H1 (cell line): ENCODE results near the gene FCGBP. TPM values are rescaled to one million over a fixed set of nuclear protein-coding genes. Genes with fewer than 3 reads are reported as not detected.
"Not testable (repeated sequence)": the region's sequence is repeated elsewhere in the genome, so short reads cannot be mapped to it uniquely, and the experiment has no call there.

Experiments
- CTCF ChIA-PET: fragments of 300-600 bp; sonication (Branson Sonifier 250); formaldehyde crosslinking; loops from one replicate; lab custom pipeline; 2021; ENCODE audit not compliant: partially characterized antibody; lab: Charles Lee
- POLR2A ChIA-PET: fragments of 300-600 bp; sonication (Branson Sonifier 250); formaldehyde crosslinking; loops from one replicate; lab custom pipeline; 2021; ENCODE audit warnings: inconsistent platforms; ENCODE audit not compliant: partially characterized antibody; lab: Charles Lee
- DNase-seq, 2 experiments: peaks; one replicate each; pipeline versions ENCODE4 v3.0.0 to v3.0.0-alpha.2; 2010 to 2022; ENCODE audit warnings: low spot score in 2 of 2, low read depth in 1 of 2, mixed read lengths in 1 of 2
- FAIRE-seq: peaks from 2 replicates; lab custom pipeline; 2011; peaks lifted over from hg19 to GRCh38; lab: Jason Lieb, UNC
- H2AFZ ChIP-seq: 2 replicates; pipeline ENCODE4 v1.8.1; 2012; ENCODE audit warnings: low read length, inconsistent platforms
- H2AK5ac ChIP-seq: 2 replicates; pipeline ENCODE4 v1.6.1; 2013; ENCODE audit warnings: low read depth, low read length
- H2BK120ac ChIP-seq: replicated peaks from 2 replicates; pipeline ENCODE3; 2013; ENCODE audit warnings: low read depth, low read length, inconsistent platforms
- H2BK12ac ChIP-seq: 2 replicates; pipeline ENCODE4 v1.6.1; 2013; ENCODE audit warnings: low read depth, low read length
- H2BK15ac ChIP-seq: 2 replicates; pipeline ENCODE4 v1.6.1; 2013; ENCODE audit warnings: low read length
- H2BK20ac ChIP-seq: 2 replicates; pipeline ENCODE4 v1.6.1; 2013; ENCODE audit warnings: low read length
- H2BK5ac ChIP-seq: 2 replicates; pipeline ENCODE4 v1.6.1; 2013; ENCODE audit warnings: low read depth, low read length
- H3K14ac ChIP-seq: 2 replicates; pipeline ENCODE4 v1.6.1; 2013; ENCODE audit warnings: inconsistent platforms; ENCODE audit not compliant: insufficient read length
- H3K18ac ChIP-seq: 2 replicates; pipeline ENCODE4 v1.6.1; 2013; ENCODE audit warnings: low read length; ENCODE audit errors: extremely low read depth
- H3K23ac ChIP-seq: 2 replicates; pipeline ENCODE4 v1.6.1; 2013; ENCODE audit warnings: inconsistent platforms; ENCODE audit not compliant: insufficient read length
- H3K23me2 ChIP-seq: 2 replicates; pipeline ENCODE4 v1.6.1; 2013; ENCODE audit warnings: low read depth, low read length
- H3K27ac ChIP-seq: 2 replicates; pipeline ENCODE4 v1.6.1; 2011; ENCODE audit warnings: low read depth, low read length, inconsistent platforms
- H3K27me3 ChIP-seq, 4 experiments: replicated peaks in 1 of 4; 1 replicate in 1 of 4; 2 replicates in 3 of 4; pipeline versions ENCODE4 v1.6.1 to v1.8.1; 2011 to 2013; ENCODE audit warnings: low read length in 3 of 4, mild to moderate bottlenecking in 3 of 4, inconsistent platforms in 2 of 4, mixed read lengths in 2 of 4, moderate library complexity in 1 of 4; ENCODE audit not compliant: control insufficient read depth in 3 of 4, insufficient read depth in 3 of 4; ENCODE audit errors: extremely low read depth in 1 of 4
- H3K36me3 ChIP-seq, 4 experiments: 2 replicates each; pipeline versions ENCODE4 v1.6.1 to v1.8.1; 2011 to 2013; ENCODE audit warnings: mild to moderate bottlenecking in 4 of 4, low read length in 3 of 4, moderate library complexity in 2 of 4, control low read depth in 1 of 4, inconsistent platforms in 1 of 4; ENCODE audit not compliant: insufficient read depth in 4 of 4, control insufficient read depth in 2 of 4
- H3K4ac ChIP-seq: replicated peaks from 2 replicates; pipeline ENCODE3; 2013; ENCODE audit warnings: low read length, low read depth, mixed read lengths, inconsistent platforms; ENCODE audit not compliant: insufficient read length
- H3K4me1 ChIP-seq, 4 experiments: replicated peaks in 1 of 4; 1 replicate in 1 of 4; 2 replicates in 3 of 4; pipeline versions ENCODE4 v1.6.1 to v1.8.1; 2011 to 2013; ENCODE audit warnings: low read length in 3 of 4, inconsistent platforms in 2 of 4, mixed read lengths in 1 of 4; ENCODE audit not compliant: insufficient read depth in 4 of 4, control insufficient read depth in 3 of 4
- H3K4me2 ChIP-seq, 2 experiments: 2 replicates each; pipeline versions ENCODE4 v1.6.1 to v1.8.1; 2011 to 2013; ENCODE audit warnings: low read depth in 2 of 2, low read length in 2 of 2, control low read depth in 1 of 2, inconsistent platforms in 1 of 2, mild to moderate bottlenecking in 1 of 2; ENCODE audit not compliant: insufficient read depth in 1 of 2
- H3K4me3 ChIP-seq, 4 experiments: fragments of 200-600, 300-600 bp in 1 of 4; sonication (generic), shearing (Covaris generic), sonication (Bioruptor Twin) in 1 of 4; 2 replicates each; pipeline versions ENCODE4 v1.5.1 to v1.8.1; 2011 to 2016; ENCODE audit warnings: low read length in 4 of 4, low read depth in 3 of 4, control low read depth in 2 of 4, inconsistent platforms in 2 of 4, mild to moderate bottlenecking in 2 of 4, mixed read lengths in 1 of 4, moderate library complexity in 1 of 4; ENCODE audit not compliant: insufficient read depth in 2 of 4; ENCODE audit errors: extremely low read depth in 1 of 4
- H3K56ac ChIP-seq: replicated peaks from 2 replicates; pipeline ENCODE3; 2013; ENCODE audit warnings: low read depth, mild to moderate bottlenecking, mixed read lengths, low read length, inconsistent platforms; ENCODE audit not compliant: insufficient read length
- H3K79me1 ChIP-seq: 2 replicates; pipeline ENCODE4 v1.6.1; 2013; ENCODE audit warnings: low read depth, low read length, control low read depth
- H3K79me2 ChIP-seq, 2 experiments: 2 replicates each; pipeline versions ENCODE4 v1.6.1 to v1.8.1; 2012 to 2013; ENCODE audit warnings: low read length in 2 of 2, mild to moderate bottlenecking in 2 of 2, inconsistent platforms in 1 of 2; ENCODE audit not compliant: insufficient read depth in 2 of 2, control insufficient read depth in 1 of 2
- H3K9ac ChIP-seq, 4 experiments: replicated peaks in 1 of 4; 1 replicate in 1 of 4; 2 replicates in 3 of 4; pipeline versions ENCODE4 v1.6.1 to v1.8.1; 2011 to 2013; ENCODE audit warnings: low read depth in 3 of 4, low read length in 3 of 4, control low read depth in 2 of 4, mild to moderate bottlenecking in 2 of 4, moderate library complexity in 2 of 4, inconsistent platforms in 1 of 4; ENCODE audit errors: extremely low read depth in 1 of 4
- H3K9me3 ChIP-seq, 2 experiments: 2 replicates each; pipeline versions ENCODE4 v1.6.1 to v1.8.1; 2012 to 2013; ENCODE audit warnings: mild to moderate bottlenecking in 2 of 2, moderate library complexity in 2 of 2, control low read depth in 1 of 2, inconsistent platforms in 1 of 2, low read depth in 1 of 2, low read length in 1 of 2, mixed read lengths in 1 of 2; ENCODE audit not compliant: insufficient read depth in 2 of 2
- H4K20me1 ChIP-seq, 2 experiments: replicated peaks in 1 of 2; 2 replicates each; pipeline versions ENCODE3 to v1.8.1; 2011 to 2013; ENCODE audit warnings: inconsistent platforms in 2 of 2, low read length in 2 of 2, mild to moderate bottlenecking in 1 of 2; ENCODE audit not compliant: insufficient read depth in 2 of 2, control insufficient read depth in 1 of 2
- H4K5ac ChIP-seq: 2 replicates; pipeline ENCODE4 v1.6.1; 2013; ENCODE audit warnings: low read length, low read depth, mixed read lengths, inconsistent platforms; ENCODE audit not compliant: insufficient read length
- H4K8ac ChIP-seq: 2 replicates; pipeline ENCODE4 v1.8.0; 2013; ENCODE audit warnings: mild to moderate bottlenecking, moderate library complexity, low read length, inconsistent platforms; ENCODE audit not compliant: insufficient read depth; ENCODE audit errors: extremely low read depth
- H4K91ac ChIP-seq: replicated peaks from 2 replicates; pipeline ENCODE3; 2013; ENCODE audit warnings: low read length, mixed read lengths, inconsistent platforms; ENCODE audit not compliant: insufficient read length
- WGBS, 2 experiments: shearing (Covaris generic) in 1 of 2; methylation state at CpG; one replicate each; pipeline versions ENCODE4 v1.1.6 to v1.1.7; 2013 to 2015; ENCODE audit warnings: low lambda C conversion rate in 2 of 2, mixed read lengths in 2 of 2, inconsistent platforms in 1 of 2, low coverage in 1 of 2, missing lambda C conversion rate in 1 of 2; ENCODE audit not compliant: insufficient replicate concordance in 2 of 2, insufficient coverage in 1 of 2, insufficient read length in 1 of 2; ENCODE audit errors: extremely low coverage in 1 of 2, missing lambda C conversion rate in 1 of 2; 5-methylcytosine and 5-hydroxymethylcytosine counted together
- polyA plus RNA-seq, 7 experiments: library from polyadenylated mRNA; depleted of rRNA in 3 of 7; stranded (reverse) in 5 of 7; unstranded in 2 of 7; fragments of >200 nt in 5 of 7; fragments of 200-250 nt in 2 of 7; gene quantifications; 1 replicate in 5 of 7; 2 replicates in 1 of 7; 4 replicates in 1 of 7; pipeline versions ENCODE4 v1.2.1 to v1.2.3, GENCODE V29; 2011 to 2013; ENCODE audit warnings: missing spikeins in 2 of 7, mixed read lengths in 2 of 7
- total RNA-seq: library from RNA; stranded (reverse); fragmentation: NEBNext Ultra II Directional; extraction: Animal tissue kit (Norgen Biotek cat#: 25700); gene quantifications from 2 replicates; pipeline ENCODE4 v1.2.1, GENCODE V29; 2021

Gene FCGBP
- total and polyA plus RNA-seq, 2 of the 8 experiments (the other 6 are each of a cell fraction or from before 2014, with no cell fraction given) = 1.1 to 3.1 TPM

GRCh38 chr19:39959407-39959806 lies 25.0 kb upstream of the FCGBP start:
- not testable (repeated sequence) for H2BK12ac ChIP-seq, H4K8ac ChIP-seq, H2BK5ac ChIP-seq, H3K14ac ChIP-seq, FAIRE-seq, H4K5ac ChIP-seq, H2AFZ ChIP-seq, H3K18ac ChIP-seq, H3K36me3 ChIP-seq, H3K27ac ChIP-seq, H4K20me1 ChIP-seq, H3K4me2 ChIP-seq, H3K4me1 ChIP-seq, H3K23ac ChIP-seq, H4K91ac ChIP-seq, H2BK120ac ChIP-seq, DNase-seq, H3K4ac ChIP-seq, H2AK5ac ChIP-seq, H3K9ac ChIP-seq, H2BK20ac ChIP-seq, H3K79me2 ChIP-seq, H3K56ac ChIP-seq, H2BK15ac ChIP-seq, H3K4me3 ChIP-seq, H3K23me2 ChIP-seq, H3K79me1 ChIP-seq, H3K9me3 ChIP-seq, H3K27me3 ChIP-seq
- CTCF ChIA-PET = interaction anchor here (0.7 kb wide), 1 partner anchor 11 kb away, joined by 3 read pairs; no protein-coding TSS in a partner anchor
- 90% methylated on average over 9 of the region's 13 CpGs; no CpG with 5 or more reads in 1 of the 2 experiments for WGBS, 2 experiments
- POLR2A ChIA-PET = interaction anchor here (0.9 to 1.4 kb wide), 2 partner anchors 17 to 23 kb away, joined by 3 read pairs; no protein-coding TSS in a partner anchor

- H2BK5ac ChIP-seq, H3K9ac ChIP-seq, H3K23ac ChIP-seq, H4K8ac ChIP-seq, DNase-seq, H3K36me3 ChIP-seq, H3K18ac ChIP-seq, H4K5ac ChIP-seq, H2BK12ac ChIP-seq, H2AK5ac ChIP-seq, H4K91ac ChIP-seq, H3K79me2 ChIP-seq, H3K9me3 ChIP-seq, H3K4me1 ChIP-seq, H3K4me3 ChIP-seq, H2BK15ac ChIP-seq, H3K4me2 ChIP-seq, H3K23me2 ChIP-seq, FAIRE-seq, H2AFZ ChIP-seq, H2BK120ac ChIP-seq, H4K20me1 ChIP-seq, H2BK20ac ChIP-seq, H3K56ac ChIP-seq, H3K14ac ChIP-seq, H3K4ac ChIP-seq, H3K27ac ChIP-seq, H3K79me1 ChIP-seq, H3K27me3 ChIP-seq: not testable (repeated sequence)
- WGBS, 2 experiments = 78% methylated on average over 3 of the region's 3 CpGs; no CpG with 5 or more reads in 1 of the 2 experiments
- ChIA-PET CTCF (interaction anchor here (0.7 kb wide), 1 partner anchor 11 kb away, joined by 3 read pairs; no protein-coding TSS in a partner anchor), POLR2A (interaction anchor here (0.9 to 1.6 kb wide), 3 partner anchors 11 to 22 kb away, joined by 3 to 6 read pairs (median 3); no protein-coding TSS in a partner anchor)
Observed at GRCh38 chr19:39958942-39959341, 24.5 kb upstream of the FCGBP start.
